Activated naive CD8-positive, alpha-beta T cell treated with anti-CD3 and anti-CD28 coated beads, Interleukin-2, amount 50 U/mL, for 16 hours (primary cell): Measurements from ENCODE around the gene NHSL1.

ENCODE experiments used
- DNase-seq: peaks from one replicate; pipeline ENCODE4 v3.0.0-alpha.2; 2020; ENCODE audit warnings: low read depth, low spot score

The NHSL1 gene

DNA sequence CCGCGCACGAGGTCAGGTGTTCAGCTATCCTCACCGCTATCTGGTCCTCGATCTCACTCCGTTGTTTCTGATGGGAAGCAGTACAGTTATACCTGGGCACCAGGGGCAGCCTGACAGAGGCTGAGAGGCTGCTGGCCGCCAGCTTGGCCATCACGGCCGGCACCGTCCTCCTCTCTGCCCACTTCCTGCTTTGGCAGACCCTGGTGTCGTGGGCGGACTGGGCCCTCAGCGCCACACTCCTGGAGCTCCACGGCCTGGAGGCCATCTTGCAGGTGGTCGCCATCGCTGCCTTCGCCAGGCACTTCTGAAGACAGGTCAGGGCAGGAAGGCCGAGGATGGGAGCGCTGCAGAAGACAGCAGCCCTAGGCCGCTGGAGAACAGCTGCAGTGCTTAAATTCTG lies 35.2 kb downstream of the NHSL1 start:
- no peak for DNase-seq

DNA sequence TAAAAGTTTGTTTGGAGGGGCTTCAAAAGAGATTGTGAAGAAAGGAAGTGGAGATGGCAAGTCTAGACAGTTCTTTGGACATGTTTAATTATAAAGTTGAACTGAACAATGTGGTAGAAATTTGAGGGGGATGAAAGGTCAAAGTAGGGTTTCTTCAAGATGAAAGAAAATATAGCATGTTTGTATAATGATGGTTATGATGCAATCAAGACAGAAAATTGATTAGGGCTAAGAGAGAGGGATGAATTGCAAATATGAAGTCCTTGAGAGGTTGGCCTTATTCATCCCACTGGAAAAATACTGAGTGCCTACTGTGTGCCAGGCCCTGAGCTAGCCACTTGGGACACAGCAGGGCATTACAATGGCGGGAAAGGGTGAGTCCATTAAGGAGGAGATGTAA lies 37.6 kb downstream of the NHSL1 start:
- DNase-seq, result no peak

DNA sequence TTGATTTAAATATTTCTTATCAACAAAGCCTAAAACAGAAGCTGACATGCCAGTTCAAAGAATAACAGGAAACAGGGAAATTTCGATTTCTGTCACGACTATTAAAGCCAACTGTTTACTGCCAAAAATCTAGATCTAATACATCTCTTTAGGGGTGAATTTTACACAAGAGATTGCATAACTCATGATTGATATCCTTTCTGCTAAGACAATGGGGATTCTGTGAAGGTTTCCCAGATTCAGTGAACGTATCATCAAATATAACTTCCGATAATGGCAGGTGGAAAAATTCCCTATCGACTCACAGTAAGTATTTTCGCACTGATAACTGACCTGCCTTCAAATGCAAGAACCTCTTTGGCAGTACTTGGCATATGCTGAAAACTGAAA lies 42.9 kb downstream of the NHSL1 start:
- DNase-seq, result no peak

DNA sequence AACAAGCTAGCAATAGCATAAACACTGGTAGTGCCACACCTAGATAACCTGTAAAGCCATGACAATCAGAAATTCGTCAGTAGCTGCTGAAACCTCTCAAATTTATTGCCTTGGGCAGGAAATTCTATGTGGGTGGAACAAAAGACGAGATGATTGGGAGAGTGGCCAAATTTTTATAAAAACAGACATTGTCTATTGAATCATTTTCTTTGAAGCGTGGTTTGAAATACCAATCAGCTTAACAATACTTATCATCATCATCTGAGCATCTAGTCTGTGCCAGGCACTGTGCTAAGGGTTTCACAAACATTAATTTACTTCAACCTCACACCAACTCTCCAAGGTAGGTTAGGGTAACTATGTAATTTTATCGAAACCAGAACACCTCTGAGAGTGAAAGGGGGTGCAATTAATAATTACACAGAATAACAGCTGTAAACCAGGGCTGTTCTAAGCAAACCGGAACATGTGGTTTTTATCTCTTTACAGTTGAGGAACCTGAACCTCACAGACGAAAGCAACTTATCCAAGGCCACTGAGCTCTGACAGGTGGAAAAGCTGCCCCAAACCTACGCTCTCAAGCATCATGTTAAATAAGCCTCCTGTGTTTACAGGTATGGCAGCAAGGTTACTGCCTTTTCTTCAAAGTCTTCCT lies 43.4 kb downstream of the NHSL1 start:
- DNase-seq, result no peak

DNA sequence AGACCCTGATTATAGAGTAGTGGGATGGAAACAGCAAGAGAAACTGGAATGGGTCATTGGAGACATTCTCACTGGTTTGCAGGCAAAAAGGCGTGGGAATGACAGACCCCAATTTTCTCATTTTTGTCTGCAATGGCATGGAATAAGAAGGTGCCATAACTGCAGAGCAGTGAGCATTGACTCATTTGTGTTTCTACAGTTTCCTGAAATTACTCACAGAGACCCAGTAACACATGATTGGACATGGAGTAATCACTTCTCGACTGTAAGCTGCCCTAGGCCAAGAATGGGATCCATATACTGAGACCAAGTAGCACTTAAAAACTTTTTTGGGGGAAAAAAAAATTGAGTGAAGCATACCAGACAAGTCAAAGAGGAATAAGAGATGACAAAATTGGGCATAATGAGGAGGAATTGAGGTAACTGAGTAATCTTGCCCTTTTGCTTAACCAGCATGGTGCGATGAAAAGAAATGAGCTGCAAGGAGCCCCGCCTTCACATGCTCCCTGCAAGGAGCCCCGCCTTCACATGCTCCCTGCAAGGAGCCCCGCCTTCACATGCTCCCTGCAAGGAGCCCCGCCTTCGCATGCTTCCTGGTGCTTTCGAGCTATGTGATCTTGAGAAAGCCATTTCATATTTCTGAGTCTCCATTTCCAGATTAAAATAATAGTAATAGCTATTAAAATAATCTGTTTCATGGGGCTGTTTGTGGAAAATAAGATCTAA lies 44.1 kb downstream of the NHSL1 start:
- DNase-seq, result peak; percentile 4

DNA sequence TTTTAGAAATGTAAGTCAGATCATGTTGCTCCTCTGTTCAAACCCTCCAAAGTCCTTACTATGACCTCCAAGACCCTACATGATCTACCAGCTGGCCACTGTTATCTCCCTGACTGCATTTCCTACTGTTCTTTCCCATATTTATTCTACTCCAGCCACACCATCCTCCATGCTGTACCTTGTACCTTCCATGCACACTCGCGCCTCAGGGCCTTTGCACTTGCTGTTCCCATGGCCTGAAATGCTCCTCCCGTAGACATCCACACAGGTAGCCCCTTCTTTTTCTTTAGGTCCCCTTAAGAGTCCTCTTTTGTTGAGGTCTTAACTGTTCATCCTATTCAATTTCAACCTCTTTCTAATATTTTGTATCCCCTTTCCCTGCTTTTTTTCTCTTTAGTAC lies 48.3 kb downstream of the NHSL1 start:
- no peak for DNase-seq

DNA sequence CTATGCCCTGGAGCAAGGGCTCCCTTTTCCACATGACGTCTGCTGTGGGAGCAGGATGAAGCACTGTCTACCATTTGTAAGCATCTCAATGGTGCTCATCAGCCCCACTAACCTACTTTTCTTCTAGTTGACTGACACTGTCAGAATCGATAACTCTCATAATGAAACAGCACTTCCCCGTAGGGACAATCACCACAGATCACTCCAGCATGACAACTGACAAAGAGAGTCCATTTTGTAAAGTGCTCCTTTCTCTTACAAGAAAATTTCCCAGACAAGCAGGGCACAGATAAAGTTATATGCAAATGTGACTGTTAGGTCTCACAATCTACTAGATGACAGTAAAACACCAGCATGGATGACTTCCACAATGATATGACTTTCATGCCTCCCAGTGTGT lies 48.8 kb downstream of the NHSL1 start:
- no peak for DNase-seq

DNA sequence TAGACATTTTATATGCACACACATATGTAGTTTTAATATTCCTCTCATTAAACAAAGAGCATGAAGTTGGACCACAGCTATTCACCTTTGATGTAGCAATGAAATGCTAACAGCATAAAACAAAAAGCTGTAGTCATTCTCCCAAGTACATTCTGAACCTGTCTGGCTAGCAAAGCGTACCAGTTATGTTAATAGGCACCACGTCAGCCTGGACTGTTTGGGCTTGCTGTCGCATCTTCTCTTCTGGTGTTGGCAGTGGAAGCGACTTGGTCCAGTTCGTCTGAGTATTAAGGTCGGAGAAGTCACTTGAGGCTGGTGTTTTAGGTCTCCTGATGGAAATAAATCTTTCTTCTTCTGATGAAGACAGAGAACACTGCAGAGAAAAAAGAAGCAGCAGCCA lies 52.5 kb downstream of the NHSL1 start:
- DNase-seq, result no peak

DNA sequence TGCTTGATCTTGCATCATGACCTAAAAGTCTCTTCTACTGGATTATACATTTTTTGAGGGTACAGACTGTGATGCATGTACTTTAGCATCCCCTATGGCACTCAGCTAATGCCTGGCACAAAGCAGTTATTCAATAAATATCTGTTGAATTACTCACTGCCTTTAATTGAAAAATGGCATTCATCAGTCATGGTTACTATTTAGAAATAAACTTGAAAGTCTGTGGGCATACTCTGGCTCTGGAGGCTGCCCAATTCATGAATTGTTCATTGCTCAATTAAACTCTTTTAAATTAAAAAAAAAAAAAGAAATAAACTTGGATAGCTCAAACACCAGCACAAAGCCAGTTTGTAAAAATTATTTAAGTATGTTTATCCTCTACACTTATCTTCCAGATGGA lies 55.3 kb downstream of the NHSL1 start:
- DNase-seq, result no peak

DNA sequence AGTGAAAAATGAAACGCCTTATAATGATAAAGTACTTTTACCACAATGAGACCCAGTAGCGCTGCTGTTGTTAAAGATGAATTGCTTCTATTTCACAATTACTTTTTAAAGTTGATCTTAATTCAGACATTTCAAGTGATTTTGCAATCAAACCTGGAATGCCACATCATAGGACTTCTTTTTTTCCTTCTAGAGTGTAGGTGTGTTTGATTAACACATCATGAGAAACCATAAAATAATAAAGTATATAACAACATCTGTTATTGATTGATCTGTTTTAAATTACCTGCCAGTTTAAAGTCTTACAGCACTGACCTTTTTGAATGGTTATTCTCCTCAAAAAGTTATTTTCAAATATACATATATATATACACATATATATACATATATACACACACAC lies 56.6 kb downstream of the NHSL1 start:
- no peak for DNase-seq

DNA sequence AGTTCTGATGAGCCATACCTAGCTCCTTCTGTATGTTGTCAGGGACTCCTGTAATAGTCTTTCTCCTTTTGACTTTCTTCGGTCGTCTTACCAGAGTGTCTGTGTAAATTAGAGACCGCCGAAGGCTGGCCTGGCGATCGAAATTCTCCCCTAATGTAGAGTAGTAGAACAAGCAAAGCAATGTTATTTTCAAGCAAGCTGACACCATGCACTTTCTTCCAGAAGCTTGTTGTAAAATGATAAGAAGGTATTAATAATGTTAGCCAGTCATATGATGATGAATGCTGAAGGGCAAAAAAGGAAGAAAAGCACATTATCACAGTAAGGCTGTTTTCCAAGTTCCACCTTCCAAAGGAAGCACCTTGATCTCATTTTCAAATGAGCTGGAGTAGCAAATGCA lies 57.3 kb downstream of the NHSL1 start:
- DNase-seq, result no peak

DNA sequence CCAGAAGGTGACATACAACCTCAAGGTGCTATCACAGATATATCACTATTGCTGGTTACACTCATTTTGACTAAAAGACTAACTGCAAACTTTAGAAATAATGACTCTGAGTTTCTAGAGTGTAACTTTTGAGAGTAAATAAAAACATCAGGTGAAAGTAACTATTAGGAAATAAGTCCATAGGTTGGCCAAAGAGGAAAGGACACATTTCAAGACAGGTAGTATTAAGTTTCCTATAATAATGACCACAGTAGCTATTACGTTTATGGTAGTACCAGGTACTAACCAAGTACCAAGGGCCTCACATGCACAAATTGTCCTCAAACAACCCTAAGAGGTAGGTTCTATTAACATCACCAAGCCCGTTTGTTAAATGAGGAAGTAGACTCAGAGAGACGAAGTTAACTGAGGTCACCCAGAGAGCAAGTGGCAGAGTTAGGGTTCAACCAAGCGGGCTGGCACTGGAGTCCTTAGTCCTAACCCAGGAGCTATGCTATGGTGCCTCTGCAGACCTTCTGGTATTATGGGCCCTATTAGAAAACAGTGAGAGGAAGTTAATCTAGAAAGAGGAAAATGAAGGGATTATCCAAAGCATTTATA lies 58.4 kb downstream of the NHSL1 start:
- no peak for DNase-seq

DNA sequence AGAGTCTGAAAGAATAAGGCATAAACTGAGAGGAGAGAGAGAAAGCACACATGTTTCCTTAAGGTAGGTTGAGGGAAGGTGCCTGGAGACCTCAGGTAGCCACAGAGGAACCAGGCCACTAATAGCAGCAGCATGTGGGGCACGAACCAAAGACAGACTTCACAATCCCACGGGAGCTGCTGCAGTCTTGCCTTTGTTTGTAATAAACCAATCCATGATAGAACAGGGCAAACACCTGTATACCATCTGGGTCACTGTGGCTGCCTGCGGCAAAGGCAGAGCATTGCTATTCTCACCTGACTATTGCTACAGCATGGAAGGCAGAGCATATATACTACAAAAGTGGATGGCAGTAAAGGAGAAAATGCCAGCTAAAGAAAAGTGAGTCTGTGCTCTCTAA lies 59.0 kb downstream of the NHSL1 start:
- no peak for DNase-seq

DNA sequence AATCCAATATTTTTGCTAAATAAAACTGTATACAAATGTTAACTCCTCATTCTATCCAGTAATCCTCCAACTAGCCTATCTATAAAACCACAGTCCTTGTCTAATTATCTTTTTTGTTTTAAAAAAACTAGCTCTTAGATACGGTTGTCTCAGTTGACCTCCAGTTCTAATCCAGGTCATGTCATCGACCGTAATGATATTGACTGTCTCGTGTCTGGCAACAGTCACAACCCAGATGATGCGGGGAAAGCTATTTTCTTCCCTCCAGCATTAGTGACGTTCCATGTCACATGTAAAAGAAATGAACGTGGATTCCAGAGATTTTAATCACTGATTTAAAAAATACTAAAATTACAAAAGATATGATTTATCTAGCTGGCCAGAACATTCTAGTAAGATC lies 59.7 kb downstream of the NHSL1 start:
- no peak for DNase-seq

DNA sequence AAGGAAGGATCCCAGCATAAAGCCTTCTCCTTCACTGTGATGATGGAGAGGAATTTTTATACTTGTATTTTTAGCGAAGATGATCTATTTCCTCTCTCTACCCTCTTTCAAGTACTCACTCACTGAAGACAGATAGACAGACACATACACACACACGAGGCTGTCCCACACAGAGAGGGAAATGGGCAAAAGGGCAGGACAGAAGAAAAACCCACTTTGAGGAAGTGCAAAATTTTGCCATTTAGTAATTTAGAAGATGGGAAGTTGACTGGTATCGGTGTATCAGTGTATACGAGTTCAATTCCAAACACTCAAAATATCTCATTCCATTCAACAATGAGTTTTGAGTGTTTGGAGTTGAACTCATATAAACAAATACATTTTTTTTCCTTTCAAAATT lies 64.4 kb downstream of the NHSL1 start:
- no peak for DNase-seq

DNA sequence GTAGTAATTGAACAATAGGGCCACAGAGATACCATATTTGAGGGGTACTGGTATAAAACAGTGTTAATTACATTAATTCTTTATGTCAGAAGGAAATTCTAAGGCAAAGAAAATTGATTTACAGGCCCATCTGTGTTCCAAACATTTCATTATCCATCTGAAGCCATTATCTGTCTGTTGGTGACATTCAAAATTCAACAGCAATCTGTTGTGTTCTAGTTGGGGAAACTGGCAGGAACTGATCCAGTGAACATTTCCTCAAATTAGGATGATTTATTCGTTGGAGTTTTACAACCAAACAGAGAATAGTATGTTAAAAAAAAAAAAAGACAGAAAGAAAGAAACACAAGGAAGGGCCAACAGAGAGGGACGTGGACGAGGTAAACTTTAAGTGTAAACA lies 65.2 kb downstream of the NHSL1 start:
- DNase-seq, result no peak

DNA sequence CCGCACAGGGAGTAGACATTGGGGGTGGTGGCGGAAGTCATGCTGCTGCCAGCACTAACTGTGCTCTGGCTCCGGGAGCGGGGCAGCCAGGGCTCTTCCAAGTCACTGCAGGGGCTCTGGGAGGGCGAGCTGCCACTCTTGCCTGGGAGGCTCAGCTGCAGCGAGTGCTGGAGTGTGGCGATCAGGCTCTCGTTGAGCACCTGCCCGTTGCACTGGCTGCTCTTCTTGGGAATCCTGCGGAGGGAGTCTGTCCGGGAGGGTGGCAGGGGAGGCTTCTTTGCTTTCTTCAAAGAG lies 67.3 kb downstream of the NHSL1 start:
- DNase-seq, result no peak

DNA sequence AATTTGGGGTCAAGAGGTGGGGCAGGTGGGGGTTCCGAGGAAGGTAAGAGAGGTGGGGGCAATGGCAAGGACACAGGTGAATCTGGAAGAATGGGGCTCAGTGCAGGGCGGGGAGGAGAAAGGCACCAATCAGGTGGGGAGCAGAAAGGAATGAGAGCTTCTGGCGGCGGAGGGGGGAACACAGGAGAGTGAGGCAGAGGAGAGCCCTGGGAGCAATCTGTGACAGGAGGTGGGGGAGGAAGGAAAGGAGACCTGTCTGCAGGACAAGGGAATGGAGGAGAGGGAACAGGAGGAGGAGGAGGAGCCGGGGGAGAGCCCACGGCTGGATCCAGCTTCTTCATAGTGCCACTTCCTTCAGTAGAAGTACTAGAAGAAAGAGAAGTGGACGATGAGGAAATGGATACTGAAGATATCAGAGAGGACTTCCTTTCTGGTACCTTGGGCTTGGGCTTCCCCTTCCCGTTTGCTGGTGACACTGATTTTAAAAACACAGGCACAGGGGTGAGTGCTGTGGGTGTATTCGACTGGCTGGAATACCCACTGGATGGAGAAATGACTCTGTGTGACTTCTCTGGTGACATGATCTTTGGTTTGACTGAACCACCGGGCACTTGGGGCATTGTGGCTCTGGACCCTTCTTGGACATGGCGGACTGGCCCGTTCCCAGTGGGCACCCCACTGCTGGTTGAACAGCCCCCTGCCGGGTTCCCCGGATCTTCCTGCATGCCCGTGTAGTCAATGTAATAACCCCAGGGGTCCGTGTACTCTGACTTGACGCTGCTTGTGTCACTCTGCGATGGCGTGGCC lies 67.8 kb downstream of the NHSL1 start:
- DNase-seq, result no peak

DNA sequence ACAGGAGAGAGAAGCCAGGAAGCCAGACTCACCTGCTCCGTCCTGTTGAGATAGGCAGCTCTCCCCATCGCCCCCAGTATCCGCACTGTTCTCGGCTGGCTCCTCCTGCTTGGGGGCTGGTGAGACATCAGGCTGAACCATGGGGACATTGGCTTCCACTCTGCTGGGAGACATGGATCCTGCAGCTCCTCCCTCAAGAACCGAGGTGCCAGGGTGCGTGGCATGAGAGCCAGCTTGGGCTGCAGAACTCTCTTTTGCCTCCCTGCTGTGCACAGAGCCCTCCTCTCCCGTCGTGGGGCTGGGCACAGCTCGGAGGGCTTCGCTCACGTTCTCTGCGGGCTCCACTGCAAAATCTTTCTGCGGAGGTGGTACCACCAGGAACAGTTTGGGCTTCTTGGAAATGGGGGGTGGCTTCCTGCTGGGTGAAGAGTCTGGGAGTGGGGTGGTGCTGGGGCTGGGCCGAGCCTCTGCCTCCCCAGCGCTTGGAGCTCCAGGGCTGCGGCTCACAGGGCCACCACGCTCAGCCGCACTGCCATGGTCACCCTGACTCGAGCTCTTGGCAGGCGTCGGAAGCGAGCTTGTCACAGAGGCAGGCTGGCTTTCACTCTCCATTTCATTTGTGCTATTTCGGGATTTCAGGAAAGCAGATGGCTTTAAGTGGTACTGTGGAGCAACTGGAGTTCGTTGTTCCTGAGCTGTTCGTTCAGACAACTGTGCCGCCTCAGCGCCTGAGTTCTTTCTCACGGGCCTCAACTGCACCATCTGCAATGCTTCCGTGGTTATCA lies 68.7 kb downstream of the NHSL1 start:
- no peak for DNase-seq

DNA sequence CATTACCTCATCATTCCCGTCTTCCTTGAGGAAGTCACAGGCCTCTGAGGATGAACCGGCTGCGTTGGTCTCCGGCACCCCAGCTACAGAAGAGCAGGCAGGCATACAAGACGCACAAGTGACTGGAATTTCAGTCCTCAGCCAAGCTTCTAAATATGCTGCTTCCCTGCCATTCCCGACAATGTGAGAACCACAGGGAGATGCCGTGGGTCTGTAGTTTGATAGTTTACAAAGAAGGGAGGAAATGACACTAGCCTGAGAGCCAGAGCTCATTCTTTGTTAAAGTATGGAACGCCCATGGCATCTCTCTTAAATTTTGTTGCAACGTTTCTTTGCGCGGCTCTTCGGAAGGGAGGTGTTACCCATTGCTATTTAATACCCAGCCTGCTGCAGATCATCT lies 69.5 kb downstream of the NHSL1 start:
- no peak for DNase-seq

DNA sequence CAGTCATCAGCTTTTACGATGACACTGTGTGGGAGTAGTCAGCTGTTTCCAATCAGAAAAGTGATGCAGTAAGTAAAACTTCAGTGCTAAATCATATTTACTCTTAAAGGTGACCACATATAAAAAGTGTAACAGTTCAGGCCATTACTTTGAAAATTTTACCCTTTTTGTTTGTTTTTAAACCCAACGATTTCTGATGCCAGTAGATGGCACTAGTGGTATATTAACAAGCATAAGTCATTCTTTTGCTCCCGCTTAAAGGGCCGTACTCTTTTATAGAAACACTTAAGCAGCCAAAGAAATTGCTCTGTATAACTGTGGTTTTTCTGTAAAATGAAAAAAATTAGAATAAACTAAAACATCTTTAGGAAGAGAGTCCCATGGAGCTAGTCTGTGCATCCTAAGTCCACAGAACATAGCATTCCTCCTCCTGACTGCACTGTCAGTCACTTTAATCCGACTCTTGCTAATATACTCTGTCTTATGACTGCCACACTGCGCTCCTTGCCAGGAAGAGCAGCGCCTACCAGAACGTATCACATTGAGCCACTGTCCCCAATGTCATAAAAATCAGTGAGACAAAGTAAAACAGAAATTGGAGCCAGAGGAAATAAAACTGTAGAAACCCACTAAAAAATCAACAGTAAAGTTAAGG lies 70.2 kb downstream of the NHSL1 start:
- DNase-seq, result no peak
